Activated T-helper 1 cell treated with anti-CD3 and anti-CD28 coated beads, Interleukin-12 subunit alpha, Interleukin-12 subunit beta, Interleukin-2, Interleukin-4 antibody, amounts not matched to agents 30 ng/mL and 10 ng/mL and 1 ng/mL, durations not matched to agents 14 hours and 24 hours and 36 hours (primary cell): ENCODE results near the gene TPMT. TPM values are rescaled to one million over a fixed set of nuclear protein-coding genes. Genes with fewer than 3 reads are reported as not detected.
"Not testable (repeated sequence)": the region's sequence is repeated elsewhere in the genome, so short reads cannot be mapped to it uniquely, and the experiment has no call there.

Experiments
- DNase-seq: peaks from one replicate; pipeline ENCODE4 v3.0.0; 2021; ENCODE audit warnings: low spot score
- H3K27ac Mint-ChIP-seq: one replicate; pipeline ENCODE4 v1.8.0; 2021; ENCODE audit warnings: mild to moderate bottlenecking, mixed read lengths
- H3K27me3 Mint-ChIP-seq: one replicate; pipeline ENCODE4 v1.8.0; 2022; ENCODE audit warnings: mild to moderate bottlenecking, moderate library complexity, mixed read lengths; ENCODE audit not compliant: insufficient read depth
- H3K36me3 Mint-ChIP-seq: one replicate; pipeline ENCODE4 v1.8.0; 2021; ENCODE audit warnings: low read depth, mixed read lengths
- H3K4me1 Mint-ChIP-seq: one replicate; pipeline ENCODE4 v1.8.0; 2021; ENCODE audit warnings: low read depth, mixed read lengths
- H3K4me3 Mint-ChIP-seq: one replicate; pipeline ENCODE4 v1.8.0; 2021; ENCODE audit warnings: mild to moderate bottlenecking, moderate library complexity, mixed read lengths
- H3K9me3 Mint-ChIP-seq: one replicate; pipeline ENCODE4 v1.8.0; 2021; ENCODE audit warnings: mixed read lengths
- intact Hi-C: fragments of 100-400 bp; cut with micrococcal nuclease; formaldehyde crosslinking; loops from one replicate; pipeline ENCODE4 v1.15.1; 2024
- total RNA-seq: library from RNA; stranded (reverse); gene quantifications from 2 replicates; pipeline ENCODE4 v1.2.3, GENCODE V29; 2022

TPMT gene
- total RNA-seq, 1 donor from 2014 or later: 1.3 TPM

GRCh38 chr6:18151801-18152200 is 3.1 kb downstream of the TPMT start:
- H3K9me3 Mint-ChIP-seq: no peaks in the 10 kb centered on the region
- intact Hi-C loops: no loop called here
- no peak overlapping the region for H3K27ac Mint-ChIP-seq
- H3K4me3 Mint-ChIP-seq: no peak overlapping the region
- no peak for DNase-seq
- peaks cover 24% of the 10 kb centered on the region for H3K4me1 Mint-ChIP-seq
- peaks cover 4% of the 10 kb centered on the region for H3K36me3 Mint-ChIP-seq
- H3K27me3 Mint-ChIP-seq: peaks cover 9% of the 10 kb centered on the region

GRCh38 chr6:18151391-18151790 is 3.5 kb downstream of the TPMT start:
- intact Hi-C loops, DNase-seq, H3K27ac Mint-ChIP-seq, H3K9me3 Mint-ChIP-seq, H3K27me3 Mint-ChIP-seq, H3K4me3 Mint-ChIP-seq, H3K36me3 Mint-ChIP-seq: not testable (repeated sequence)
- peaks cover 23% of the 10 kb centered on the region for H3K4me1 Mint-ChIP-seq

- intact Hi-C loops: no loop called here
- Mint-ChIP-seq H3K4me3 (no peak overlapping the region), H3K4me1 (peaks cover 10% of the 10 kb centered on the region), H3K27me3 (peaks cover 6% of the 10 kb centered on the region), H3K36me3 (peaks cover 2% of the 10 kb centered on the region), H3K27ac (no peak overlapping the region), H3K9me3 (no peaks in the 10 kb centered on the region)
- DNase-seq: no peak
These were observed 6.4 kb downstream of the TPMT start for GRCh38 chr6:18148304-18149025.

- no peak for DNase-seq
- Mint-ChIP-seq H3K36me3 (peaks cover 6% of the 10 kb centered on the region), H3K27me3 (peaks cover 2% of the 10 kb centered on the region), H3K4me1 (peaks cover 4% of the 10 kb centered on the region), H3K9me3 (no peaks in the 10 kb centered on the region), H3K27ac (no peak overlapping the region), H3K4me3 (no peak overlapping the region)
- intact Hi-C loops: no loop called here
These were observed 7.3 kb downstream of the TPMT start for GRCh38 chr6:18147616-18148015.

- peaks cover 8% of the 10 kb centered on the region for H3K36me3 Mint-ChIP-seq
- H3K4me3 Mint-ChIP-seq: no peak overlapping the region
- intact Hi-C loops: no loop called here
- no peak overlapping the region for H3K27ac Mint-ChIP-seq
- no peak for DNase-seq
- peaks cover 2% of the 10 kb centered on the region for H3K27me3 Mint-ChIP-seq
- no peaks in the 10 kb centered on the region for H3K9me3 Mint-ChIP-seq
- no peaks in the 10 kb centered on the region for H3K4me1 Mint-ChIP-seq
These were observed 7.7 kb downstream of the TPMT start for GRCh38 chr6:18147160-18147559.

GRCh38 chr6:18142591-18142861 is 12.4 kb downstream of the TPMT start:
- no peak overlapping the region for H3K27ac Mint-ChIP-seq
- H3K36me3 Mint-ChIP-seq: peaks cover 13% of the 10 kb centered on the region
- intact Hi-C loops: no loop called here
- no peaks in the 10 kb centered on the region for H3K4me1 Mint-ChIP-seq
- H3K27me3 Mint-ChIP-seq: no peaks in the 10 kb centered on the region
- DNase-seq: no peak
- H3K9me3 Mint-ChIP-seq: no peaks in the 10 kb centered on the region
- H3K4me3 Mint-ChIP-seq: no peak overlapping the region

- no peaks in the 10 kb centered on the region for H3K27me3 Mint-ChIP-seq
These were observed 12.9 kb downstream of the TPMT start for GRCh38 chr6:18141805-18142590.

GRCh38 chr6:18139935-18140621 is 14.8 kb downstream of the TPMT start:
- no peak for DNase-seq
- no peak overlapping the region for H3K27ac Mint-ChIP-seq
- no peak overlapping the region for H3K4me3 Mint-ChIP-seq

More at GRCh38 chr6:18141805-18142590, 12.9 kb downstream of the TPMT start:
- Mint-ChIP-seq H3K4me3 (no peak overlapping the region), H3K27ac (no peak overlapping the region), H3K4me1 (no peaks in the 10 kb centered on the region), H3K9me3 (no peaks in the 10 kb centered on the region), H3K36me3 (peaks cover 13% of the 10 kb centered on the region)
- intact Hi-C loops: no loop called here
- no peak for DNase-seq

GRCh38 chr6:18138906-18139305 is 16.0 kb downstream of the TPMT start:
- Mint-ChIP-seq H3K4me1 (no peaks in the 10 kb centered on the region), H3K9me3 (no peaks in the 10 kb centered on the region), H3K27me3 (no peaks in the 10 kb centered on the region), H3K36me3 (peaks cover 13% of the 10 kb centered on the region), H3K27ac (no peak overlapping the region), H3K4me3 (no peak overlapping the region)
- intact Hi-C loops: no loop called here
- no peak for DNase-seq

More at GRCh38 chr6:18139935-18140621, 14.8 kb downstream of the TPMT start:
- H3K4me1 Mint-ChIP-seq: no peaks in the 10 kb centered on the region
- H3K9me3 Mint-ChIP-seq: no peaks in the 10 kb centered on the region
- H3K36me3 Mint-ChIP-seq: peaks cover 13% of the 10 kb centered on the region
- no peaks in the 10 kb centered on the region for H3K27me3 Mint-ChIP-seq
- intact Hi-C loops: no loop called here

GRCh38 chr6:18136260-18136659 is 18.6 kb downstream of the TPMT start:
- no peaks in the 10 kb centered on the region for H3K4me1 Mint-ChIP-seq
- no peaks in the 10 kb centered on the region for H3K9me3 Mint-ChIP-seq
- no peak overlapping the region for H3K4me3 Mint-ChIP-seq
- H3K36me3 Mint-ChIP-seq: peaks cover 7% of the 10 kb centered on the region
- no peak overlapping the region for H3K27ac Mint-ChIP-seq
- peaks cover 2% of the 10 kb centered on the region for H3K27me3 Mint-ChIP-seq
- DNase-seq: no peak
- intact Hi-C loops: no loop called here

- H3K9me3 Mint-ChIP-seq: no peaks in the 10 kb centered on the region
- intact Hi-C loops: no loop called here
- peaks cover 2% of the 10 kb centered on the region for H3K27me3 Mint-ChIP-seq
- H3K27ac Mint-ChIP-seq: no peak overlapping the region
- no peak overlapping the region for H3K4me3 Mint-ChIP-seq
- no peaks in the 10 kb centered on the region for H3K4me1 Mint-ChIP-seq
- peaks cover 7% of the 10 kb centered on the region for H3K36me3 Mint-ChIP-seq
- no peak for DNase-seq
These were observed 19.7 kb downstream of the TPMT start for GRCh38 chr6:18135171-18135570.

- H3K9me3 Mint-ChIP-seq: no peaks in the 10 kb centered on the region
- H3K36me3 Mint-ChIP-seq: no peaks in the 10 kb centered on the region
- intact Hi-C loops: no loop called here
- H3K27ac Mint-ChIP-seq: no peak overlapping the region
- H3K4me3 Mint-ChIP-seq: no peak overlapping the region
- peaks cover 2% of the 10 kb centered on the region for H3K27me3 Mint-ChIP-seq
- no peak for DNase-seq
- no peaks in the 10 kb centered on the region for H3K4me1 Mint-ChIP-seq
These were observed 22.5 kb downstream of the TPMT start for GRCh38 chr6:18132346-18132745.

GRCh38 chr6:18126121-18126520 is 28.8 kb downstream of the TPMT start:
- Mint-ChIP-seq H3K36me3 (no peaks in the 10 kb centered on the region), H3K4me3 (no peak overlapping the region), H3K9me3 (no peaks in the 10 kb centered on the region), H3K27me3 (peaks cover 25% of the 10 kb centered on the region), H3K4me1 (peaks cover 8% of the 10 kb centered on the region), H3K27ac (no peak overlapping the region)
- no peak for DNase-seq
- intact Hi-C loops: loop anchor here (10.0 kb wide), 2 partner anchors 379 to 421 kb away; partner anchors contain the start of gene NUP153
